ENCODE data around the gene POLR3G. TPM values are rescaled to one million over a fixed set of nuclear protein-coding genes. Genes with fewer than 3 reads are reported as not detected.

POLR3G gene
- total and polyA plus RNA-seq, 2 of the 13 experiments (the other 11 are each of a cell fraction or from before 2014, with no cell fraction given), result 1.2 to 7.3 TPM

GRCh38 chr5:90558344-90559192 lies 83.9 kb downstream of the POLR3G start, which contains the start of gene ADGRV1 (continued):
- TF ChIP-seq ZNF800 (CRISPR knock-in tag; IDR thresholded peaks at IDR 0.05) (no peak), GABPB1 (CRISPR knock-in tag; IDR thresholded peaks at IDR 0.05) (peak; percentile 42; the same call in 1 of the 2 replicates), SKIL (CRISPR knock-in tag; IDR thresholded peaks at IDR 0.05; ENCODE audit: borderline replicate concordance) (no peak), CSRNP1 (CRISPR knock-in tag; IDR thresholded peaks at IDR 0.05) (no peak), RAD51 (IDR thresholded peaks at IDR 0.05; ENCODE audit: borderline replicate concordance) (no peak), ZNF414 (CRISPR knock-in tag; IDR thresholded peaks at IDR 0.05) (no peak), RFX1 (IDR thresholded peaks at IDR 0.05) (no peak), ZBTB14 (CRISPR knock-in tag; IDR thresholded peaks at IDR 0.05) (no peak), NFKBIZ (CRISPR knock-in tag; IDR thresholded peaks at IDR 0.05) (no peak)

Measured in HepG2 (cell line).